ENCODE measurements around the gene UBASH3B.
A peak's percentile ranks its signal among the peaks of the same experiment; 100 is the strongest.

Gene UBASH3B

GRCh38 chr11:122720107-122720881 lies 64.8 kb downstream of the UBASH3B start:
- no peak for TF ChIP-seq CTCF (IDR thresholded peaks at IDR 0.05; ENCODE audit: low read depth, low read length)
- DNase-seq (ENCODE audit: low read depth in 2 of 2): peak in 1 of 2 donors; percentile 36
- no peak overlapping the region for H3K4me3 ChIP-seq (replicated peaks in 1 of 2; ENCODE audit: low read depth in 2 of 2, low read length in 2 of 2)

GRCh38 chr11:122721201-122721963 lies 65.9 kb downstream of the UBASH3B start:
- no peak for TF ChIP-seq CTCF (IDR thresholded peaks at IDR 0.05; ENCODE audit: low read depth, low read length)
- no peak overlapping the region for H3K4me3 ChIP-seq (replicated peaks in 1 of 2; ENCODE audit: low read depth in 2 of 2, low read length in 2 of 2)
- peak in 1 of 2 donors; percentile 32 for DNase-seq (ENCODE audit: low read depth in 2 of 2)

GRCh38 chr11:122721964-122722266 lies 66.4 kb downstream of the UBASH3B start:
- peak; percentile 76 to 91 for DNase-seq (ENCODE audit: low read depth in 2 of 2)
- TF ChIP-seq CTCF (IDR thresholded peaks at IDR 0.05; ENCODE audit: low read depth, low read length): no peak
- no peak overlapping the region for H3K4me3 ChIP-seq (replicated peaks in 1 of 2; ENCODE audit: low read depth in 2 of 2, low read length in 2 of 2)

- peak in 1 of 2 donors; percentile 57 for DNase-seq (ENCODE audit: low read depth in 2 of 2)
- no peak overlapping the region for H3K4me3 ChIP-seq (replicated peaks in 1 of 2; ENCODE audit: low read depth in 2 of 2, low read length in 2 of 2)
- no peak for TF ChIP-seq CTCF (IDR thresholded peaks at IDR 0.05; ENCODE audit: low read depth, low read length)
These were observed 67.6 kb downstream of the UBASH3B start for GRCh38 chr11:122723106-122723505.

- TF ChIP-seq CTCF (IDR thresholded peaks at IDR 0.05; ENCODE audit: low read depth, low read length): no peak
- no peak overlapping the region for H3K4me3 ChIP-seq (replicated peaks in 1 of 2; ENCODE audit: low read depth in 2 of 2, low read length in 2 of 2)
- peak in 1 of 2 donors; percentile 57 for DNase-seq (ENCODE audit: low read depth in 2 of 2)
These were observed 68.1 kb downstream of the UBASH3B start for GRCh38 chr11:122723576-122723975.

GRCh38 chr11:122724520-122724919 lies 69.0 kb downstream of the UBASH3B start:
- H3K4me3 ChIP-seq (replicated peaks in 1 of 2; ENCODE audit: low read depth in 2 of 2, low read length in 2 of 2): no peak overlapping the region
- TF ChIP-seq CTCF (IDR thresholded peaks at IDR 0.05; ENCODE audit: low read depth, low read length): no peak
- DNase-seq (ENCODE audit: low read depth in 2 of 2): peak; percentile 42 to 65

Measured in cardiac fibroblast (primary cell).